Measurements from ENCODE around the gene ENTHD1.

DNA sequence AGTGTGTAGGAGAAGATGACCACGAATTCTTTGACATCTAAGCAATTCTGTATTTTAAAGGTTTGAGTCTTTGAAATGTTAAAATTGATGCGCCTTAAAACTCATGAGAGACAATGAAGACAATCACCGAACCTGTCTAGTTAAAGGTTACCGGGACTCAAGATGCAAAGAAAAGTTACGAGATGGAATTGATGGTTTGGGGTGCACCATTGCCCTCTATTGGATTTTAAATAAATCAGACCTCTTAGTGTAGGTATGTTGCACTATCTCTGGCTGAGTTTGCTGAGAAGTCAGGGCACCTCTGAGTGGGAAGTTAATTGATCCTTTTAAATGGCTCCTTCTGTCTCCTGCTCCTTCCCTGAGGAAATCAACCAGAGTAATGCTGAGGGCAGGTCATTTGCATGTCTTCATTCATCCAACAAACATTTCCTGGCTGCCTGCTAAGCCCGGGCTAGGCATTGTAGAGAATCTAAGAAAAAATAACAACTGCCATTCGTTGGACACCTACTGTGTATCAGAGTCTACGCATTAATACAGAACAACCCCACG, 47.3 kb upstream of the ENTHD1 start:
- TF ChIP-seq, protein P1, sequence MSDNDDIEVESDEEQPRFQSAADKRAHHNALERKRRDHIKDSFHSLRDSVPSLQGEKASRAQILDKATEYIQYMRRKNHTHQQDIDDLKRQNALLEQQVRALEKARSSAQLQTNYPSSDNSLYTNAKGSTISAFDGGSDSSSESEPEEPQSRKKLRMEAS (IDR thresholded peaks at IDR 0.05) = no peak
- TF ChIP-seq EP300 (IDR thresholded peaks at IDR 0.05; ENCODE audit: borderline replicate concordance) (no peak), CEBPB (IDR thresholded peaks at IDR 0.05) (no peak), YY1 (IDR thresholded peaks at IDR 0.05; ENCODE audit: low read depth) (no peak), RAD21 (IDR thresholded peaks at IDR 0.05; ENCODE audit: low read depth) (no peak), ZBTB7A (IDR thresholded peaks at IDR 0.05; ENCODE audit: low read depth) (no peak)
- TF ChIP-seq, protein P2, sequence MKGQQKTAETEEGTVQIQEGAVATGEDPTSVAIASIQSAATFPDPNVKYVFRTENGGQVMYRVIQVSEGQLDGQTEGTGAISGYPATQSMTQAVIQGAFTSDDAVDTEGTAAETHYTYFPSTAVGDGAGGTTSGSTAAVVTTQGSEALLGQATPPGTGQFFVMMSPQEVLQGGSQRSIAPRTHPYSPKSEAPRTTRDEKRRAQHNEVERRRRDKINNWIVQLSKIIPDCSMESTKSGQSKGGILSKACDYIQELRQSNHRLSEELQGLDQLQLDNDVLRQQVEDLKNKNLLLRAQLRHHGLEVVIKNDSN (IDR thresholded peaks at IDR 0.05) = no peak
